ENCODE results near the gene MPC1. TPM values are rescaled to one million over a fixed set of nuclear protein-coding genes. Genes with fewer than 3 reads are reported as not detected.
A peak's percentile ranks its signal among the peaks of the same experiment; 100 is the strongest.
"Not testable (repeated sequence)": the region's sequence is repeated elsewhere in the genome, so short reads cannot be mapped to it uniquely, and the experiment has no call there.

MPC1 gene
- total RNA-seq, 2 experiments from 2014 or later, result 22.2 to 25.2 TPM

DNA sequence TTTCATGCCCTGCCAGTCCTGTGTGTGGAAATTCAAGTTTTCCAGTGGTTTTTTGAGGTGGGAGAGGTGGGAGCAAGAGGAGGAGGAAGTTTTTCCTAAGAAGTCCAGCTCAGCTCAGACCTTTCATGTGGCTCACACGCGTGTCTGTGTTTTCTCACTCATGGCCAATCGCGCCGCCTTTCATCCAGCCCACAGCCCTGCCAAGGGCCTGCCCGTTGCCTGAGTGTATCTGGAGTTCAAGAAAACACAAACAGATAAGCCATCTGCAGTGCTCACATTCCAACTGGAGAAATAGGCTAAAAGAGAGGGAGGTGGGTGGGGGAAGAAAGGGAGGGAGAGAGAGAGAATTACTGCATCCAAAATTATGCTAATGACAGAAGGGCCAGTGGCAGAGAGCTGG is 12.6 kb upstream of the MPC1 start:
- H3K4me1 Mint-ChIP-seq, result no peaks in the 10 kb centered on the region
- H3K4me3 Mint-ChIP-seq, result no peak overlapping the region
- H3K9me3 Mint-ChIP-seq, result no peaks in the 10 kb centered on the region
- DNase-seq, result no peak
- H3K36me3 Mint-ChIP-seq, result no peaks in the 10 kb centered on the region
- no peaks in the 10 kb centered on the region for H3K27me3 Mint-ChIP-seq
- H3K27ac Mint-ChIP-seq, result no peak overlapping the region

DNA sequence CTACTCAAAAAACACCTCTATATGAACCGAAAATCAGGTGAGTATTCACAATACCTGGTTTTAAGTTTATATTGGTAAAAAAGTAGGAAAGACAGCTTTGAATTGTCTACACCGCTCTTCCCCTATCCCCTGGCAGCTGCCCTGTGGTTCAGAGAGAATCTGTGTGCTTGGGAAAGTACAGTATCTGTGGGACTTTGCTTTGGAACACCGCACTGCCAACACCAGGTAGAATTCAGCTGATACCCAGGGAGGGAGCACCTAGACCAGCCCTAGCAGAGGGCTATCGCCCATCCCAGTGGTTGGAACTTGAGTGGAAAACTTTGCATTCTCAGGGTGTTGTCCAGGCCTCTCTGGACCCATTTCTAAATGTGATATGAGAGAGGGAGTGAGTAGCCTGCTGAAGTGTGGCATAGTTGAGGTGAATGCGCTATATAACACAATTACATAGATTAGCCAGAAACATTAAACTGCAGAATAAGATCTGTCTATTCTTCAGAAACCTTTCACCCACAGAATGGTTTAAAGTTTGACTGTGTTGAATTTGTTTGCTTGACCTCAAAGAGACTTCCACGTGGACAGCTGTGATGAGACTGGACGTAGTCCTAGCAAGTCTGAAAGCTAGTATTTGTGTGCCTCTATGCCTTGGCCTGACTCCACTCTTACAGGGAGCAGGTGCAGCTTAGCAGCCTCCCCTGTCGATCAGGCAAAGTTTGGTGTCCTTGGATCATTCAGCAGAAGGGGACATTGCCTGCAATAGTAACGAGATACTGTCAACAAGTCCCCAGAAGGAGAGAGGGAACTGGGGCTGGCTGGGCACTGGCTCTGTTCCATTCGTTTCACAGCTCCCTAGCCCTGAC is 11.5 kb upstream of the MPC1 start:
- no peaks in the 10 kb centered on the region for H3K9me3 Mint-ChIP-seq

DNA sequence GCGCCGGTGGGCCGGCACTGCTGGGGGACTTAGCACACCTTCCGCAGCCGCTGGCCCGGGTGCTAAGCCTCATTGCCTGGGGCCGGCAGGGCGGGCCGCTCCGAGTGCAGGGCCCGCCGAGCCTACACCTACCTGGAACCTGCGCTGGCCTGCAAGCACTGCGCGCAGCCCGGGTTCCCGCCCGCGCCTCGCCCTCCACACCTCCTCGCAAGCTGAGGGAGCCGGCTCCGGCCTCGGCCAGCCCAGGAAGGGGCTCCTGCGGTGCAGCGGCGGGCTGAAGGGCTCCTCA is 10.7 kb upstream of the MPC1 start:
- Mint-ChIP-seq H3K4me1 (no peaks in the 10 kb centered on the region), H3K36me3 (no peaks in the 10 kb centered on the region), H3K9me3 (no peaks in the 10 kb centered on the region), H3K27me3 (no peaks in the 10 kb centered on the region), H3K27ac (no peak overlapping the region), H3K4me3 (no peak overlapping the region)
- no peak for DNase-seq

More for the DNA sequence above, 11.5 kb upstream of the MPC1 start:
- H3K27ac Mint-ChIP-seq, result no peak overlapping the region
- DNase-seq, result no peak
- no peaks in the 10 kb centered on the region for H3K36me3 Mint-ChIP-seq
- H3K4me1 Mint-ChIP-seq, result no peaks in the 10 kb centered on the region
- no peak overlapping the region for H3K4me3 Mint-ChIP-seq
- H3K27me3 Mint-ChIP-seq, result no peaks in the 10 kb centered on the region

DNA sequence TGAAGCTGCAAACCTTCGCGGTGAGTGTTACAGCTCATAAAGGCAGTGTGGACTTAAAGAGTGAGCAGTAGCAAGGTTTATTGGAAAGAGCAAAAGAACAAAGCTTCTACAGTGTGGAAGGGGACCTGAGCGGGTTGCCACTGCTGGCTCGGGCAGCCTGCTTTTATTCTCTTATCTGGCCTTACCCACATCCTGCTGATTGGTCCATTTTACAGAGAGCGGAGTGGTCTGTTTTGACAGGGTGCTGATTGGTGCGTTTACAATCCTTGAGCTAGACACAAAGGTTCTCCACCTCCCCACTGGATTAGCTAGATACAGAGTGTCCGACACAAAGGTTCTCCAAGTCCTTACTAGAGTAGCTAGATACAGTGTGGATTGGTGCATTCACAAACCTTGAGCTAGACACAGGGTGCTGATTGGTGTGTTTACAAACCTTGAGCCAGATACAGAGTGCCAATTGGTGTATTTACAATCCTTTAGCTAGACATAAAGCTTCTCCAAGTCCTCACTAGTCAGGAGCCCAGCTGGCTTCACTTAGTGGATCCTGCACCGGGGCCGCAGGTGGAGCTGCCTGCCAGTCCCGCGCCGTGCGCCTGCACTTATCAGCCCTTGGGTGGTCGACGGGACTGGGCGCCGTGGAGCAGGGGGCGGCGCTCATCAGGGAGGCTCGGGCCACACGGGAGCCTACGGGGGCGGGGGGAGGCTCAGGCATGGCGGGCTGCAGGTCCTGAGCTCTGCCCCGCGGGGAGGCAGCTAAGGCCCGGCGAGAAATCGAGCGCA is 10.2 kb upstream of the MPC1 start:
- DNase-seq, H3K27ac Mint-ChIP-seq, H3K4me1 Mint-ChIP-seq, H3K9me3 Mint-ChIP-seq, H3K27me3 Mint-ChIP-seq, H3K4me3 Mint-ChIP-seq, H3K36me3 Mint-ChIP-seq: not testable (repeated sequence)

- Mint-ChIP-seq H3K27ac (no peak overlapping the region), H3K4me1 (peaks cover 4% of the 10 kb centered on the region), H3K27me3 (no peaks in the 10 kb centered on the region), H3K36me3 (no peaks in the 10 kb centered on the region), H3K4me3 (no peak overlapping the region), H3K9me3 (no peaks in the 10 kb centered on the region)
- DNase-seq, result no peak
Observed at GRCh38 chr6:166389119-166389518, 6.4 kb upstream of the MPC1 start.

DNA sequence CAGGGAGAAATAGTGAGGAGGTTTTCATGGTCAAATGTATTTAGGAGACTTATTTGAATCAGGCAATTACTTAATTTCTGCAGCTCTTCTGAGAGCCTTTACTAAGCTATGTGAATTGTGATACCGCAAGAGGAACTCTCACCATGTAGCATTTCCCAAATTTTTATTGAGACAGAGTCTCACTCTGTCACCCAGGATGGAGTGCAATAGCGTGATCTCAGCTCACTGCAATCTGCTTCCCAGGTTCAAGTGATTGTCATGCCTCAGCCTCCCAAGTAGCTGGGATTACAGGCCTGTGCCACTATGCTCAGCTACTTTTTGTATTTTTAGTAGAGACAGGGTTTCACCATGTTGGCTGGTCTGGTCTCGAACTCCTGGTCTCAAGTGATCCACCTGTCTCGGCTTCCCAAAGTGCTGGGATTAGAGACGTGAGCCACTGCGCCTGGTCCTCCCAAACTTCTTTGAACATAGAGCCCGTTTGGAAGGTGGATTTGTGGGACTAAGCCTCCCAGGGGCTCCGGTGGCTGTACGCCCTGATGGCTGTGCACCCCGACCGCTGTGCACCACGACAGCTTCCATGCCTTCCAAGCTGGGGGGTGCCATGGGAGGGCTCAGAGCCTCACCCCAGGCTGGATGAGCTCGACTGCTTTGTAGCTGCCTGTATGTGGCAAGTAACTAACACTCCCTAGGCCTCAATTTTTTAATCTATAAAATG is 5.7 kb upstream of the MPC1 start:
- Mint-ChIP-seq H3K27ac (no peak overlapping the region), H3K4me3 (no peak overlapping the region)

DNA sequence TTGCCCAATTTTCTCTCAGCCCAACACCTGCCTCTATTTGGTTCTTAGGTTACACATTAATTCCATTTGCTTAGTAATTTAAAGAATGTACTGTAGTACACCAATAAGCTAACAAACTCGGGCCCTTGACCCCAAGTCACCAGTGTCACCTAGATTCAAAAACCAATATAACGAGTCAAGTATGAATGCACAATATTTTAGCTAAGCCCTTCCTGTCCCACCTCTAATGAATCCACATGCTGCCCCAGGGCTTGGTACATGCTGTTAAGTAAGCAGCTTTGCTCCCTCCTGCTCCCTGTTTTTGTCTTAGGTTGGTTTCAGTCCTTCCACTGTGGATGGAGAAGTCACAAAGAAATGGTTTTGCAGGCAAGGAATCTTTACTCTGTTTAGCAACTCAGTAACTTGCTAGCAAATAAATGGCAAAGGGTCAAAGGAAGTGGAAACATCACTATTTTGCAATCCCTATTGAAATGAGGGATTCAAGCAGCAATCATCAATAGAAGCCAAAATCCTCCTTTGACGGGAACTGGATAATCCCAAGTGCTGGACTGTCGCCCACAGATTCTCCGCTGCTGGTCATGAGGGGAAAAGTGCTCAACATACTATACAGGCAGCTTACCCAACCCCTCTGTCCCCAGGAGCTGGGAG is 5.0 kb upstream of the MPC1 start:
- Mint-ChIP-seq H3K4me3 (no peak overlapping the region), H3K36me3 (no peaks in the 10 kb centered on the region), H3K27me3 (no peaks in the 10 kb centered on the region), H3K27ac (no peak overlapping the region), H3K4me1 (peaks cover 4% of the 10 kb centered on the region), H3K9me3 (no peaks in the 10 kb centered on the region)
- no peak for DNase-seq

More for the DNA sequence above, 5.7 kb upstream of the MPC1 start:
- Mint-ChIP-seq H3K9me3 (no peaks in the 10 kb centered on the region), H3K27me3 (no peaks in the 10 kb centered on the region), H3K4me1 (peaks cover 4% of the 10 kb centered on the region), H3K36me3 (no peaks in the 10 kb centered on the region)
- DNase-seq, result no peak

- not testable (repeated sequence) for H3K4me1 Mint-ChIP-seq, H3K9me3 Mint-ChIP-seq, DNase-seq
Observed at GRCh38 chr6:166387098-166387497, 4.4 kb upstream of the MPC1 start.

DNA sequence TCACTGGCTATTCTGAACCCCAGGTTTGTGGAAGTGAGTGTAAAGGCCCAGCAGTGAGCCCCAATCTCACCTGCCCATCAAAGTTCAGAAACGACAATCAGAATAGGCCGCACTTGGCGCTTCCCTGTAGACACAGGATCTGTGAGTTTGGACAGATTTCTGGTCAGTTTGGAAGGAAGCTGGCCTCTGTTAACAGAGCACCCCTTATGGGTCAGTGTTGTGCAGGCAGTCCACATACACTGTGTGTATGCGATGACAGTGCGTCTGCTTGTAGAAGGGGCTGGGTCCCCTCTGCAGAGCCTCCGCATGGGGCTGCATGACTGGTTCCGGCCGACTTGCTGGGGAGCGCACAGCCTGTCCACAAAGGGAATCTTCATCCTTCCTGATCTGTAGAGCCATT is 3.4 kb upstream of the MPC1 start:
- no peak for DNase-seq
- Mint-ChIP-seq H3K4me1 (peaks cover 11% of the 10 kb centered on the region), H3K27me3 (no peaks in the 10 kb centered on the region), H3K27ac (no peak overlapping the region), H3K4me3 (no peak overlapping the region), H3K36me3 (no peaks in the 10 kb centered on the region), H3K9me3 (no peaks in the 10 kb centered on the region)

More at GRCh38 chr6:166387098-166387497, 4.4 kb upstream of the MPC1 start:
- H3K27ac Mint-ChIP-seq, H3K27me3 Mint-ChIP-seq, H3K4me3 Mint-ChIP-seq, H3K36me3 Mint-ChIP-seq: not testable (repeated sequence)

- H3K4me1 Mint-ChIP-seq, result peaks cover 14% of the 10 kb centered on the region
- H3K27me3 Mint-ChIP-seq, H3K9me3 Mint-ChIP-seq, H3K36me3 Mint-ChIP-seq: not testable (repeated sequence)
- peak; percentile 40 for DNase-seq
- H3K27ac Mint-ChIP-seq, result peak overlapping the region; percentile 82
- peak overlapping the region; percentile 81 for H3K4me3 Mint-ChIP-seq
Observed at GRCh38 chr6:166383802-166384363, 1.1 kb upstream of the MPC1 start.

DNA sequence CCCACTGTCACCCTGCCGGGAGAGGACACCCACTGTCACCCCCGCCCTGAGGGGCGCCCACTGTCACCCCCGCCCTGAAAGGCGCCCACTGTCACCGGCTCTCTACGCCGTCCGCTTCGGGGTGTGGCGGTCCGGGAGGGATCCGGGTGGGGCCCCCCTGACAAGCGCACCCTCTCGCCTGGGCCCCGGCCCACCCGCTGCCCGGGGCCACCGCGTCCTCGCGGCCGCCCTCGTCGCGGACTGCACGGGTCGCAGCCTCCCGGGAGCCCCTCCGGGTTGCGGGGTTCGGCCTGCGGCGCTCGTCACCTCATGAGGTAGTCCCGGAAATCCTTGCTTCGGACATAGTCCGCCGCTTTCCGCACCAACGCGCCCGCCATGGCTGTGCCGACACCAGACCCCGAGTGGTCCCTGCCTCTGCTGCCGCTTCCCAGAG is 224 bp downstream of the MPC1 start:
- H3K27ac Mint-ChIP-seq, result peak overlapping the region; percentile 76
- DNase-seq, result no peak
- peak overlapping the region; percentile 86 for H3K4me3 Mint-ChIP-seq
- peaks cover 14% of the 10 kb centered on the region for H3K4me1 Mint-ChIP-seq
- H3K36me3 Mint-ChIP-seq, result no peaks in the 10 kb centered on the region
- no peaks in the 10 kb centered on the region for H3K9me3 Mint-ChIP-seq
- no peaks in the 10 kb centered on the region for H3K27me3 Mint-ChIP-seq

DNA sequence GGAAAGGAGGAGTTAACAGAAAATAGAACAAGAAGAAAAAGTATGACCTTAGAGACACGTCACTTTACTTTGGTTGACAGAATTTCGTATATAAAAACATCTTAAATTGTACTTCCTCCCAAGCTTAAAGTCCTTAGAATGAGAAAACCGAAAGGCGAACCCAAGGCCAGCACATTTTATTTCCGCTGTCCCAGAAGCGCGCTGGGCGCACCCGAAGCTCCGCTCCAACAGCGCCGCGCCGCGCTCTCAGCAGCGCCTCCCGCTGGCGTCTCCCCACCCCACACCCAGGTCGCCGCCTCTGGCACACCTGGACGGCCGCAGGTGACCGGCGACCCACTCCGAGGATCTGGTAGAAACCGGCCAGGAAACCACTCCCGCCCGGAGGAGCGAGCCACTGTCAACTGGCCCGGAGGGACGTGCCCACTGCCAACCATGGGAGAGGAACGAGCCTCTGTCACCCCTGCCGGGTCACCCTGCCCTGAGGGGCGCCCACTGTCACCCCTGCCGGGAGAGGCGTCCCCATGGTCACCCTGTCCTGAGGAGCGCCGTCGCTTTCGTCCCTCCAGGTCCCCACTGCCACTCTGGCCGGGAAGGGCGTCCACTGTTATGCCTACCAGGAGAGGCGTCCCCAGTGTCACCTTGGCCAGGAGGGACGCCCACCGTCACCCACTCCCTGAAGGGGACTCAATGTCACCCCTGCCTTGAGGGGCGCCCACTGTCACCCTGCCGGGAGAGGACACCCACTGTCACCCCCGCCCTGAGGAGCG is 824 bp downstream of the MPC1 start:
- Mint-ChIP-seq H3K36me3 (no peaks in the 10 kb centered on the region), H3K4me3 (peak overlapping the region; percentile 86), H3K27ac (peak overlapping the region; percentile 76), H3K27me3 (no peaks in the 10 kb centered on the region), H3K4me1 (peaks cover 14% of the 10 kb centered on the region), H3K9me3 (no peaks in the 10 kb centered on the region)
- peak; percentile 79 for DNase-seq

DNA sequence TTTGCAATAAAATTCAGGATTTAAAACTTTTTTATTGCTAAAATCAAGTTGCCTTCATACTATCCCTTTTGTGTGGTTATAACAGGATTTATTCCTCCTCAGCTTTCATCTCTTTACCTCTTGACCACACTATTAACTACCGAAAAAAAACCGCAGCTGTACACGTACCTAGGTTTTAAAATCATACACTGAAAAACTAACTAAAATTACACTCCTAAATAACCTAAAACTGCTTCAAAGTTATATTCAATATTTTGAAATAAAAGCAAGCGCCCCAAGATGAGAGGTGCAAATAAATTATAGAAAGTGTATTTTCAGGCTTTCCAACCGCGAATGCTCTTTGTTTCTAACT is 1.4 kb downstream of the MPC1 start:
- Mint-ChIP-seq H3K27me3 (no peaks in the 10 kb centered on the region), H3K36me3 (no peaks in the 10 kb centered on the region), H3K27ac (peak overlapping the region; percentile 76), H3K9me3 (no peaks in the 10 kb centered on the region), H3K4me3 (peak overlapping the region; percentile 86), H3K4me1 (peaks cover 14% of the 10 kb centered on the region)
- DNase-seq, result no peak

- peaks cover 25% of the 10 kb centered on the region for H3K4me1 Mint-ChIP-seq
- H3K4me3 Mint-ChIP-seq, result no peak overlapping the region
- no peaks in the 10 kb centered on the region for H3K9me3 Mint-ChIP-seq
Observed at GRCh38 chr6:166379800-166380199, 2.9 kb downstream of the MPC1 start.

More at GRCh38 chr6:166379800-166380199, 2.9 kb downstream of the MPC1 start:
- Mint-ChIP-seq H3K27me3 (no peaks in the 10 kb centered on the region), H3K27ac (no peak overlapping the region), H3K36me3 (peaks cover 5% of the 10 kb centered on the region)
- DNase-seq, result no peak
